Ishikawa (cell line): ENCODE measurements around the gene UPP2.

Source experiments
- CEBPB ChIP-seq: IDR thresholded peaks from 2 replicates; pipeline ENCODE4 v1.6.1; 2012
- EGR1 ChIP-seq: IDR thresholded peaks from 2 replicates; pipeline ENCODE4 v1.6.1; 2012
- EP300 ChIP-seq: IDR thresholded peaks from 2 replicates; pipeline ENCODE4 v1.6.1; 2012; ENCODE audit warnings: borderline replicate concordance
- TAF1 ChIP-seq: IDR thresholded peaks from 2 replicates; pipeline ENCODE4 v1.6.1; 2012; ENCODE audit warnings: low read depth, mild to moderate bottlenecking
- TCF12 ChIP-seq: IDR thresholded peaks from 2 replicates; pipeline ENCODE4 v1.6.1; 2012; ENCODE audit warnings: low read depth
- YY1 ChIP-seq: IDR thresholded peaks from 2 replicates; pipeline ENCODE4 v1.6.1; 2012; ENCODE audit warnings: low read depth
- TF ChIP-seq, protein P1 (sequence below): IDR thresholded peaks from 2 replicates; pipeline ENCODE4 v1.6.1; 2012

DNA sequence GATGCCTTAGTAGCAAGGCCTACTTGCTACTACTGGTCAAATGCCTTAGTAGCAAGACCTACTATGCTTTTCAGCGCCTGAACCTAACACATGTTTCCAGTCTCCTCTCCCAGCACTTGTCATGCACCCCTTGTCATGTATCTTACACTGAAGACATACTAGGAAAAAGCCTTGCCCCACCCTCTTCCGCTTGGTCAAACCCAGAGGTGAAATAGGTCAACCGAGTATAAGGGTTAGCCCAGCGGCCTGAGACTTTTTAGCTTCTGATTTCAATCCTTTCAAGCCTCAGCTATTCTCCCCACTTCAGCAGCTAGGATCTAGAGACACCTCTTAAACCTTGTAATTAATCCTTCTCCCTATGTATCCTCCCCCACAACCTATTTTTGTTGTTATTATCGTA is 73.3 kb downstream of the UPP2 start:
- TF ChIP-seq TCF12 (no peak), TAF1 (no peak), YY1 (no peak), EP300 (no peak), CEBPB (no peak), EGR1 (no peak)
- TF ChIP-seq, protein P1, sequence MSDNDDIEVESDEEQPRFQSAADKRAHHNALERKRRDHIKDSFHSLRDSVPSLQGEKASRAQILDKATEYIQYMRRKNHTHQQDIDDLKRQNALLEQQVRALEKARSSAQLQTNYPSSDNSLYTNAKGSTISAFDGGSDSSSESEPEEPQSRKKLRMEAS, result no peak
